Lower lobe of right lung (tissue), 2 donors: ENCODE results near the gene KIF21B. TPM values are rescaled to one million over a fixed set of nuclear protein-coding genes. Genes with fewer than 3 reads are reported as not detected.

ENCODE experiments used
- ATAC-seq, 2 donors: fragments of 200-7000 bp; cut with Tn5 transposase; one replicate each; pipeline ENCODE4 v1.9.1; 2020 to 2022; ENCODE audit warnings: mild to moderate bottlenecking in 2 of 2, moderate library complexity in 2 of 2
- DNase-seq: peaks from one replicate; pipeline ENCODE4 v3.0.0-alpha.2; 2020
- H3K27ac ChIP-seq: fragments of 200-600 bp; one replicate; pipeline ENCODE4 v1.8.0; 2022
- H3K27me3 ChIP-seq: fragments of 200-600 bp; one replicate; pipeline ENCODE4 v1.8.0; 2022; ENCODE audit warnings: low read depth
- H3K36me3 ChIP-seq: fragments of 200-600 bp; one replicate; pipeline ENCODE4 v1.8.0; 2022; ENCODE audit warnings: mild to moderate bottlenecking
- H3K4me1 ChIP-seq: fragments of 200-600 bp; one replicate; pipeline ENCODE4 v1.8.0; 2022
- H3K4me3 ChIP-seq: fragments of 200-600 bp; one replicate; pipeline ENCODE4 v1.8.0; 2022; ENCODE audit warnings: mild to moderate bottlenecking
- H3K9me3 ChIP-seq: fragments of 200-600 bp; one replicate; pipeline ENCODE4 v1.8.0; 2022
- CTCF ChIP-seq: fragments of 200-600 bp; IDR thresholded peaks from one replicate; pipeline ENCODE4 v1.8.0; 2022; ENCODE audit warnings: antibody characterized with exemption, mild to moderate bottlenecking
- intact Hi-C: fragments of 100-400 bp; cut with DNase I; formaldehyde crosslinking; loops from one replicate; pipeline ENCODE4 v1.11.0; 2022
- total RNA-seq: library from RNA; stranded (reverse); fragmentation: NEBNext Ultra II Directional; extraction: Animal tissue kit (Norgen Biotek cat#: 25700); gene quantifications from one replicate; pipeline ENCODE4 v1.2.1, GENCODE V29; 2021
- donor health status: DM: no; HTN: yes; CAD: no; lungs with severe emphysema.

The KIF21B gene
- total RNA-seq, 1 donor from 2014 or later, result 4.7 TPM

- intact Hi-C loops, result no loop called here
- no peak for TF ChIP-seq CTCF
- H3K9me3 ChIP-seq, result no peaks in the 10 kb centered on the region
- H3K4me1 ChIP-seq, result no peaks in the 10 kb centered on the region
- H3K27ac ChIP-seq, result no peak overlapping the region
- ATAC-seq, result no peak
- no peaks in the 10 kb centered on the region for H3K27me3 ChIP-seq
- DNase-seq, result no peak
- no peak overlapping the region for H3K4me3 ChIP-seq
- no peaks in the 10 kb centered on the region for H3K36me3 ChIP-seq
These were observed 14.8 kb upstream of the KIF21B start for GRCh38 chr1:201038186-201038876.

- no peak for ATAC-seq
These were observed 12.8 kb upstream of the KIF21B start for GRCh38 chr1:201036188-201036842.

GRCh38 chr1:201034671-201035070 lies 11.2 kb upstream of the KIF21B start:
- H3K27me3 ChIP-seq, result no peaks in the 10 kb centered on the region
- H3K9me3 ChIP-seq, result no peaks in the 10 kb centered on the region
- H3K4me1 ChIP-seq, result no peaks in the 10 kb centered on the region
- no peak overlapping the region for H3K27ac ChIP-seq
- ATAC-seq (no peak), DNase-seq (no peak)
- no peak overlapping the region for H3K4me3 ChIP-seq
- no peak for TF ChIP-seq CTCF
- H3K36me3 ChIP-seq, result no peaks in the 10 kb centered on the region
- intact Hi-C loops, result no loop called here

More at GRCh38 chr1:201036188-201036842, 12.8 kb upstream of the KIF21B start:
- no peak for DNase-seq
- no peaks in the 10 kb centered on the region for H3K4me1 ChIP-seq
- no peaks in the 10 kb centered on the region for H3K27me3 ChIP-seq
- H3K27ac ChIP-seq, result no peak overlapping the region
- H3K9me3 ChIP-seq, result no peaks in the 10 kb centered on the region
- no peak overlapping the region for H3K4me3 ChIP-seq
- H3K36me3 ChIP-seq, result no peaks in the 10 kb centered on the region
- TF ChIP-seq CTCF, result no peak
- intact Hi-C loops, result no loop called here

GRCh38 chr1:201032408-201032807 lies 8.9 kb upstream of the KIF21B start:
- TF ChIP-seq CTCF, result no peak
- Histone ChIP-seq H3K27ac (no peak overlapping the region), H3K9me3 (no peaks in the 10 kb centered on the region), H3K4me1 (peaks cover 16% of the 10 kb centered on the region), H3K4me3 (no peak overlapping the region), H3K36me3 (no peaks in the 10 kb centered on the region), H3K27me3 (no peaks in the 10 kb centered on the region)
- intact Hi-C loops, result no loop called here
- DNase-seq, result no peak
- ATAC-seq, result no peak

- no peak for DNase-seq
- Histone ChIP-seq H3K27ac (peak overlapping the region; percentile 80), H3K9me3 (no peaks in the 10 kb centered on the region), H3K27me3 (no peaks in the 10 kb centered on the region), H3K4me1 (peaks cover 47% of the 10 kb centered on the region), H3K36me3 (no peaks in the 10 kb centered on the region), H3K4me3 (no peak overlapping the region)
- TF ChIP-seq CTCF, result no peak
- intact Hi-C loops, result no loop called here
- ATAC-seq, result peak; percentile 65
These were observed 5.0 kb upstream of the KIF21B start for GRCh38 chr1:201028461-201028889.
